Measurements from ENCODE around the gene SGSM2. TPM values are rescaled to one million over a fixed set of nuclear protein-coding genes. Genes with fewer than 3 reads are reported as not detected.
A peak's percentile ranks its signal among the peaks of the same experiment; 100 is the strongest.

The SGSM2 gene
- total RNA-seq, 1 donor from 2014 or later: 13.4 TPM

DNA sequence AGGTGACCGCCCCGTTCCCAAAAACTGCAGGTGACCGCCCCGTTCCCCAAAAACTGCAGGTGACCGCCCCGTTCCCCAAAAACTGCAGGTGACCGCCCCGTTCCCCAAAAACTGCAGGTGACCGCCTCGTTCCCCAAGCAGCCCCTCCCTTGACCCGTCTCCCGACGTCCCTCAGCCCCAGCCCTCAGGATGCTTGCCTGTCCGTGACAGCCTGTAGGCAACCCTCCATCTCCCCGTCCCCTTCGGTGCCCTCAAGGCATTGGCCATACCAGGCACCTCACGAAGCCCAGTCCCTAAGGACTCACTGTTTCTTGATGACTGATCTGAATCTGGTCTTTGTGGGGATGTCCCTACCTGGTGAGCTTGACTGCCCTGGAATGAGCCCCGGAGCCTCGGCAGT lies 25.1 kb downstream of the SGSM2 start:
- DNase-seq (ENCODE audit: low read depth): no peak
- no peak for FAIRE-seq
- no peak overlapping the region for H3K4me3 ChIP-seq (ENCODE audit: low read depth, low read length)
- peaks cover 19% of the 10 kb centered on the region for H3K36me3 ChIP-seq (ENCODE audit: control insufficient read depth, insufficient read depth, low read length)
- TF ChIP-seq CTCF (IDR thresholded peaks at IDR 0.05; ENCODE audit: insufficient read depth, low read length, severe bottlenecking): no peak
- H3K27me3 ChIP-seq (ENCODE audit: control insufficient read depth, insufficient read depth, low read length): no peaks in the 10 kb centered on the region

DNA sequence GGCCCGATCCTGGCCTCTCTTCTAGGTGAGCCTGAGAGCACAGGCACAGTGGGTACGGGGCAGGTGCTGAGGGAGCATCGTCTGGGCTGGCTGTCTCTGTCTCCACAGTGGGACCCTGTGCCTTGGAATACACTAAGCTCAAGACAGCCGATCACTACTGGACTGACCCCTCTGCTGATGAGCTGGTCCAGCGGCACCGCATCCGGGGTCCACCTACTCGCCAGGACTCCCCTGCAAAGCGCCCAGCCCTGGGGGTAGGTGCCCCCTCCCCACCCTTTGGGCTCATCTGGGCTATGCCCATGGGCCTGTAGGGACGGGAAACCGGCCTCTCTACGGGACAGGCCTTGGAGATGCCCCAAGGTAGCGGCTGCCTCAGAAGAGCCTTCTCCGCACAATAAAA lies 25.6 kb downstream of the SGSM2 start:
- Histone ChIP-seq H3K4me3 (ENCODE audit: low read depth, low read length) (no peak overlapping the region), H3K36me3 (ENCODE audit: control insufficient read depth, insufficient read depth, low read length) (peaks cover 19% of the 10 kb centered on the region), H3K27me3 (ENCODE audit: control insufficient read depth, insufficient read depth, low read length) (no peaks in the 10 kb centered on the region)
- no peak for TF ChIP-seq CTCF (IDR thresholded peaks at IDR 0.05; ENCODE audit: insufficient read depth, low read length, severe bottlenecking)
- FAIRE-seq (no peak), DNase-seq (ENCODE audit: low read depth) (no peak)

GRCh38 chr17:2363318-2363717 lies 26.0 kb downstream of the SGSM2 start:
- no peak for FAIRE-seq
- H3K36me3 ChIP-seq (ENCODE audit: control insufficient read depth, insufficient read depth, low read length): peaks cover 22% of the 10 kb centered on the region
- TF ChIP-seq CTCF (IDR thresholded peaks at IDR 0.05; ENCODE audit: insufficient read depth, low read length, severe bottlenecking): no peak
- no peaks in the 10 kb centered on the region for H3K27me3 ChIP-seq (ENCODE audit: control insufficient read depth, insufficient read depth, low read length)
- H3K4me3 ChIP-seq (ENCODE audit: low read depth, low read length): no peak overlapping the region
- no peak for DNase-seq (ENCODE audit: low read depth)

DNA sequence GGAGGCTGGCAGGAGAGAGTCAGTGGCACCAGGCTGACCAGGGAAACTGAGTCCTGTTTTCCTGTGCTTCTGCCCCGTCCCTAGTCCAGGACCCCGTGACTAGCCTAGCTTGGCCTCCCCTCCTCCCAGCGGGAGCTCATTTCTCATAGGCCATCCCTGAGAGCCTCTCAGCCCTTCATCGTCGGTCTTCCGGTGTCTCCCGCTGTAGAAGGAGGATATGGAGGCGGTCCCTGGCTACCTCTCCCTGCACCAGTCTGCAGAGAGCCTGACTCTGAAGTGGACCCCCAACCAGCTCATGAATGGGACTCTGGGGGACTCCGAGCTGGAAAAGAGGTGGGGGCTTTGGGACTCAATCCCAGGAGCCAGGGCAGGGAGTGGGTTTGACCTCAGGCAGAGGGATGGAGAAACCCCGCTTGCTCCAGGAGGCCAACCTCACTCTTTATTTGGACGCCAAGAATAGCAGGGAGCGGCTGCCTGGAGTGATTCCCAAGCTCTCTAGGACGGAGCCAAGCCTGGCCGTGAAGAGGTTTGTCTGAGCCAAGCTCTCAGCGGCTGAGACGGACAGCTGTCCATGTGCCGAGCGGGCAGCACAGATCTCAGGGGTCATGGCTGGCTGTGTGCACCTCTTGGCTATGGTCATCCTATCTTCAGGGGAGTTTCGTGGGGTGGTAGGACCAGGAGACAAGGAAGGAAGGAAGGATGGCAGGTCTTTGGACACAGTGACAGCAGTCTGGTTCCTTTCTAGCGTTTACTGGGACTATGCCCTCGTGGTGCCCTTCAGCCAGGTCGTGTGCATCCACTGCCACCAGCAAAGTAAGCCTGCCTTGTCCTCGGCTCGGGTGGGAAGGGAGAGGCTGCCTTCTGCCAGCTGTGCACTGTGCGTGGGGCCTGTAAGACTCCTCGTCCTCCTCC lies 26.8 kb downstream of the SGSM2 start:
- no peak for TF ChIP-seq CTCF (IDR thresholded peaks at IDR 0.05; ENCODE audit: insufficient read depth, low read length, severe bottlenecking)
- DNase-seq (ENCODE audit: low read depth): no peak
- Histone ChIP-seq H3K36me3 (ENCODE audit: control insufficient read depth, insufficient read depth, low read length) (peaks cover 22% of the 10 kb centered on the region), H3K27me3 (ENCODE audit: control insufficient read depth, insufficient read depth, low read length) (no peaks in the 10 kb centered on the region), H3K4me3 (ENCODE audit: low read depth, low read length) (no peak overlapping the region)
- FAIRE-seq: peak; percentile 58

DNA sequence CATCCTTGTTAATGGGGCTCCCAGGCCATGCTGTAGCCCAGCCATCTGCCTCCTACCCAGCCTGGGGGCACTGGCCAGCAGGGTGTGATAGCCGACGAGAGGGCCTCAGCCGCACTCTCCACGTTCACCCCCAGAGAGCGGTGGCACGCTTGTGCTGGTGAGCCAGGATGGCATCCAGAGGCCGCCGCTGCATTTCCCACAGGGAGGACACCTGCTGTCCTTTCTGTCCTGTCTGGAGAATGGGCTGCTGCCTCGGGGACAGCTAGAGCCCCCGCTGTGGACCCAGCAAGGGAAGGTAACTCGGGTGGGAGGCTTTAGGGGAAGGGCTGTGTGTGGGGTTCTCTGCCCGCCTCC lies 27.4 kb downstream of the SGSM2 start:
- DNase-seq (ENCODE audit: low read depth) (no peak), FAIRE-seq (no peak)
- Histone ChIP-seq H3K4me3 (ENCODE audit: low read depth, low read length) (no peak overlapping the region), H3K36me3 (ENCODE audit: control insufficient read depth, insufficient read depth, low read length) (peaks cover 22% of the 10 kb centered on the region), H3K27me3 (ENCODE audit: control insufficient read depth, insufficient read depth, low read length) (no peaks in the 10 kb centered on the region)
- TF ChIP-seq CTCF (IDR thresholded peaks at IDR 0.05; ENCODE audit: insufficient read depth, low read length, severe bottlenecking): no peak

DNA sequence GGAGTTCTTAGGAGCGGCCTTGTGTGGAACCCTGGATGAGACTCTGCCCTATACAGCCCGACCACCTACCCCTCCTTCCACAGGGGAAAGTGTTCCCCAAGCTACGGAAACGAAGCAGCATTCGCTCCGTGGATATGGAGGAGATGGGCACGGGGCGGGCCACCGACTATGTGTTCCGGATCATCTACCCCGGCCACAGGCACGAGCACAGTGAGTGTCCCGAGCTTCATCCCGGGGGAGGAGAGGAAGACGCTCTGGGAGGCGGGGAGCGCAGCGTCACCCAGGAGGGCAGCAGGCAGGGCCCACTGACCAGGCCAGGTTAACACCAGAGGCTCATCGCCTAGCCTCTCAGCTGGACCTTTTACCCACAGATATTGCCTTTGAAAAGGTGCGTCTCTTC lies 27.8 kb downstream of the SGSM2 start:
- DNase-seq (ENCODE audit: low read depth): no peak
- TF ChIP-seq CTCF (IDR thresholded peaks at IDR 0.05; ENCODE audit: insufficient read depth, low read length, severe bottlenecking): no peak

More for the DNA sequence above, 27.8 kb downstream of the SGSM2 start:
- Histone ChIP-seq H3K4me3 (ENCODE audit: low read depth, low read length) (no peak overlapping the region), H3K36me3 (ENCODE audit: control insufficient read depth, insufficient read depth, low read length) (peaks cover 22% of the 10 kb centered on the region), H3K27me3 (ENCODE audit: control insufficient read depth, insufficient read depth, low read length) (no peaks in the 10 kb centered on the region)
- FAIRE-seq: no peak

Data from bronchial epithelial cell (primary cell).